Heart left ventricle (tissue), 13 donors: ENCODE measurements around the gene HMG20B.

Experiments used
- POLR2A ChIP-seq, 2 donors: fragments of 450-650 bp; IDR thresholded peaks; one replicate each; pipeline ENCODE4 v1.6.1; 2017; ENCODE audit warnings: antibody characterized with exemption in 2 of 2, mild to moderate bottlenecking in 2 of 2, moderate library complexity in 2 of 2
- TF ChIP-seq, protein P1 (sequence below), 12 donors: fragments of 200-600 bp; sonication (generic) in 4 of 12; IDR thresholded peaks; one replicate each; pipeline versions ENCODE4 v1.5.0 to v1.8.0; 2018 to 2022; ENCODE audit warnings: antibody characterized with exemption in 12 of 12, mild to moderate bottlenecking in 5 of 12
- donor health status: ischemic (EF 13 %, LVEDD 7.1; RV severe dilation, severe dysfunction).
- donor health status: DM: no; HTN: yes; CAD: no.
- donor health status: DM: no; HTN: no; CAD: no.
- donor health status: ischemic (EF 25% LVEDD 6.9; RV normal size, moderate dysfunction).
- donor health status: ischemic (EF 25% LVEDD 5.7; RV mildly dilated, moderate dysfunction).
- donor health status: ischemic (EF 35%, LVEDD 5.7; RV mildly dilated, moderate dysfunction).
- donor health status: nonischemic (EF 11% LVEDD 7.7; RV severe dilation, severe dysfunction).
- donor health status: DM: yes; HTN: yes; CAD: no.
- donor health status: PGD.
- donor health status: ischemic (EF 29% LVEDD 5.4; RV normal size, mild dysfunction).
- donor health status: nonischemic (EF 23%, LVEDD 6.1; RV moderate dilation, normal function).

DNA sequence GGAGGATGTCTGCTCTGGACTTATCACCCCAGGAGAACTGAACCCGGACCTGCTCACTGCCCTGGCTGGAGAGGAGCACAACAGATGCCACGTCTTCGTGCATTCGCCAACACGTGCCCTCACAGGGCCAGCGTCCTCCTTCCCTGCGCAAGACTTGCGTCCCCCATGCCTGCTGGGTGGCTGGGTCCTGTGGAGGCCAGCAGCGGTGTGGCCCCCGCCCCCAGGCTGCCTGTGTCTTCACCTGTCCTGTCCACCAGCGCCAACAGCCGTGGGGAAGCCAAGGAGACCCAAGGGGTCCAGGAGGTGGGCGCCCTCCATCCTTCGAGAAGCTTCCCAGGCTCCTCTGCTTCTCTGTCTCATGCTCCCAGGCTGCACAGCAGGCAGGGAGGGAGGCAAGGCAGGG lies 37.2 kb upstream of the HMG20B start:
- TF ChIP-seq POLR2A (IDR thresholded peaks at IDR 0.05): no peak
- TF ChIP-seq, protein P1, sequence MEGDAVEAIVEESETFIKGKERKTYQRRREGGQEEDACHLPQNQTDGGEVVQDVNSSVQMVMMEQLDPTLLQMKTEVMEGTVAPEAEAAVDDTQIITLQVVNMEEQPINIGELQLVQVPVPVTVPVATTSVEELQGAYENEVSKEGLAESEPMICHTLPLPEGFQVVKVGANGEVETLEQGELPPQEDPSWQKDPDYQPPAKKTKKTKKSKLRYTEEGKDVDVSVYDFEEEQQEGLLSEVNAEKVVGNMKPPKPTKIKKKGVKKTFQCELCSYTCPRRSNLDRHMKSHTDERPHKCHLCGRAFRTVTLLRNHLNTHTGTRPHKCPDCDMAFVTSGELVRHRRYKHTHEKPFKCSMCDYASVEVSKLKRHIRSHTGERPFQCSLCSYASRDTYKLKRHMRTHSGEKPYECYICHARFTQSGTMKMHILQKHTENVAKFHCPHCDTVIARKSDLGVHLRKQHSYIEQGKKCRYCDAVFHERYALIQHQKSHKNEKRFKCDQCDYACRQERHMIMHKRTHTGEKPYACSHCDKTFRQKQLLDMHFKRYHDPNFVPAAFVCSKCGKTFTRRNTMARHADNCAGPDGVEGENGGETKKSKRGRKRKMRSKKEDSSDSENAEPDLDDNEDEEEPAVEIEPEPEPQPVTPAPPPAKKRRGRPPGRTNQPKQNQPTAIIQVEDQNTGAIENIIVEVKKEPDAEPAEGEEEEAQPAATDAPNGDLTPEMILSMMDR (IDR thresholded peaks at IDR 0.05): no peak
